Iris pigment epithelial cell (primary cell): ENCODE results near the gene APOBEC3H.

Experiments
- DNase-seq: peaks from one replicate; pipeline ENCODE4 v3.0.0-alpha.2; 2011; ENCODE audit warnings: low read depth

APOBEC3H gene

DNA sequence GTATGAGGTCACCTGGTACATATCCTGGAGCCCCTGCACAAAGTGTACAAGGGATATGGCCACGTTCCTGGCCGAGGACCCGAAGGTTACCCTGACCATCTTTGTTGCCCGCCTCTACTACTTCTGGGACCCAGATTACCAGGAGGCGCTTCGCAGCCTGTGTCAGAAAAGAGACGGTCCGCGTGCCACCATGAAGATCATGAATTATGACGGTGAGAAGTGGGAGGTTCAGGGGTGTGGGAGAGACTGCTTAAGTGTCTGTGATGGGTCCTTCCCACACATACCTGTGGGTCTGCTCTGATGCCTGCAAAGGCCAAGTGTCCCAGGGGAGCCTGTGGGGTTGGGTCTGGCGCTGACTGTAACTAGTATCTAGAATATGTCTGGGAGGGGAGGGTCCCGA lies 16.0 kb upstream of the APOBEC3H start:
- no peak for DNase-seq

- DNase-seq: no peak
Measured at GRCh38 chr22:39081598-39081997, 15.4 kb upstream of the APOBEC3H start.

DNA sequence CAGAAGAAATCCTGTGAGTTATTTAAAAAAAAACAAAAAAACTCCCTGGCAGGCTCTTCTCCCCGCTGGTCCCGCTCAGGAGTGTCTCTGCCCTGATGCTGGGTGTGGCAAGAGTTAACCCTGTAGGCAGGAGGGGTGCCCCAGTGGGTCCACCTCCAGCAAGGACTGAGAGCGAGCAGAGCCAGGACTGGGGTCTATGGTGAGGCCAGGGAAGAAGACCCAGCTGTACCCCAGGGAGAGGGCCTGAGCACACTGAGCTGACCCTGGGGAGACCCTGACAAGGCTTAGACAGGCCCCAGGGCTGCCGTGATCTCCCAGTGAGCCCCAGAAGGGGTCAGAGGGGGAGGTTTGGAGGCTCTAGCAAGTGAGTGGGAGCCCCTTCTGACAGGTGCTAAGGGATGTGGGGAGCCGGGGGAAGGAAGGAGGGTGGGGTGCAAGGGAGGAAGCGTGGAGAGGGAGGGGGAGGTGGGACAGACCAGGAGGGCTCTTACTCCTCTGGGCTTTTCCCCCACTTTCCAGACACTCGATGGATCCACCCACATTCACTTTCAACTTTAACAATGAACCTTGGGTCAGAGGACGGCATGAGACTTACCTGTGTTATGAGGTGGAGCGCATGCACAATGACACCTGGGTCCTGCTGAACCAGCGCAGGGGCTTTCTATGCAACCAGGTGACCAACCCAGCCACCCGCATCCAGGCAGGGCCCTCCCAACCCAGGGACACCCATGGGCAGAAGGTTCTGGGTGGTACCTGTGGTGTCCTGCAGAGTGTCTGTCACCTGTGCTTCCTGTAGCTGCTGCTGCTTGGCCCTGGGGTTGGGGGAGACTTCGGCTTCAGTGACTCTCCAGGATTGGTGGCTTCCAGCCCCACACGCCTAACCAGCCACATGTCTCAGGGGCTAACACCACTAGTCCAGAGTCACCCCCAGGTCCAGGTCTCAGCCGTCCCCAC lies 13.6 kb upstream of the APOBEC3H start:
- no peak for DNase-seq

DNA sequence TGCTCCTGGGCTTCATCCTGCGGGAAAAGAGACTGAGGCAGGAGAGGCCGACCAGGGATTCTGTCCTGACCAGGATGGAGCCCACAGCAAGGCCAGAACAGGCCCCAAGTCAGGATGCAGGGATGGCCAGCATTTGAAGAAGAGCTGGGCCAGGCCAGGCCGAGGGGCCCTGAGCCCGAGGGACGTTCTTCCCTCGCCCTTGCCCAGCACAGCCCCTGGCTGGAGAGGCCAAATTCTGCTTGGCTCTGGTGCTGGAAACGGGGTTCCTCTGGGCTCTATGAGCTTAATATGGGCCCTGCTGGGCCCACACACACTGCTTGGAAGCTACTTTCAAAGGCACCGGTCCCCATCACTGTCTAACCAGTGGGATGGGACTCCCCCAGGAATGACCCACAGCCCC lies 12.4 kb upstream of the APOBEC3H start:
- no peak for DNase-seq

GRCh38 chr22:39087098-39087497 lies 9.9 kb upstream of the APOBEC3H start:
- DNase-seq: no peak

GRCh38 chr22:39087881-39088684 lies 9.0 kb upstream of the APOBEC3H start:
- no peak for DNase-seq

GRCh38 chr22:39088685-39089032 lies 8.4 kb upstream of the APOBEC3H start:
- DNase-seq: no peak

DNA sequence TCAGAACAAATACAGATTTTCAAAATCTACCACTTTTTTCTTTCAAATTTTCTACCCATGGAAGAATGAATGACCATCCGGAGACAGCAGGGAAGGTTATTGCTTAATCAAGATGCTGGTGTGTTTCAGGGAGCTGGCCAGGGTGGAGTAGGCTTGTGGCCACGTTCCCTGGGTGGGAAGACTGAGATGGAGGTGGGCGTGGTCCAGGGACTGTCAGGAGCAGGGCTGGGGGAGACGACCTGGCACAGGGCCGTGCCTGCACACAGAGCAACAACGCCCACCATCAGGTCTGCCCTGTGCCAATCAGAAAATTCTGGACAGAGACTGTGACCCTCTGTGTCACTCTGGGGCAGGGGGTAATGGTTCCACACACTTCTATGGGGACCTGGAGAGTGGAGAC lies 7.1 kb upstream of the APOBEC3H start:
- no peak for DNase-seq

DNA sequence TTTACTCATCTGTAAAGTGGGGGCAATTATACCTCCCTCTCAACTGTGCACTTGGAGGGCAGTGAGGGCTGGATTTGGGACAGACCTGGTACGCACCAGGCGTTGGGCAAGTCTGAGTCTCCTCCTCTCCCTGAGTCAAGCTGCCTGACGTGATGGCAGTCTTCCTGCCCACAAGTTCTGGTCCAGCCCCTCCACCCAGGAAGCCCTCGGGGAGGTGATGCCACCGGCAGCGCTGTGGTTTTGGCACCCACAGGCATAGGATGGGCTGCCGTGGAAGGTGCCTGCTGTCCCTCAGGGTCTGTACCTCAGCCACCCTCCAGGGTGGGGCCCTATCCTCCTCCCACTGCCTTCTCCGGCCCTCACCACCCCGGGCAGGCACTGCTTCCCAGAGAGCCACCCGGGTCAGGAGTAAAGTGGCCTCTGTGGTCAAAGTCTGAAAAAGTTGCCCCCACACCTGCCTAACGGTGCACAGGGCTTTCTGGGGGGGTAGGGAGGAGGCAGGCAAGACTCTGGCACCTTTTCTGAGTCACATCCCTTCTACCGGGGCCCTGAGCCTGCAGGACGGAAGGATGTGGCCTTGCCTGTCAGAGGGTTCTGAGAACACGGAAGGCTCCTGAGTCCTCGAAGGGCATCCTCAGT lies 6.5 kb upstream of the APOBEC3H start:
- DNase-seq: no peak

DNA sequence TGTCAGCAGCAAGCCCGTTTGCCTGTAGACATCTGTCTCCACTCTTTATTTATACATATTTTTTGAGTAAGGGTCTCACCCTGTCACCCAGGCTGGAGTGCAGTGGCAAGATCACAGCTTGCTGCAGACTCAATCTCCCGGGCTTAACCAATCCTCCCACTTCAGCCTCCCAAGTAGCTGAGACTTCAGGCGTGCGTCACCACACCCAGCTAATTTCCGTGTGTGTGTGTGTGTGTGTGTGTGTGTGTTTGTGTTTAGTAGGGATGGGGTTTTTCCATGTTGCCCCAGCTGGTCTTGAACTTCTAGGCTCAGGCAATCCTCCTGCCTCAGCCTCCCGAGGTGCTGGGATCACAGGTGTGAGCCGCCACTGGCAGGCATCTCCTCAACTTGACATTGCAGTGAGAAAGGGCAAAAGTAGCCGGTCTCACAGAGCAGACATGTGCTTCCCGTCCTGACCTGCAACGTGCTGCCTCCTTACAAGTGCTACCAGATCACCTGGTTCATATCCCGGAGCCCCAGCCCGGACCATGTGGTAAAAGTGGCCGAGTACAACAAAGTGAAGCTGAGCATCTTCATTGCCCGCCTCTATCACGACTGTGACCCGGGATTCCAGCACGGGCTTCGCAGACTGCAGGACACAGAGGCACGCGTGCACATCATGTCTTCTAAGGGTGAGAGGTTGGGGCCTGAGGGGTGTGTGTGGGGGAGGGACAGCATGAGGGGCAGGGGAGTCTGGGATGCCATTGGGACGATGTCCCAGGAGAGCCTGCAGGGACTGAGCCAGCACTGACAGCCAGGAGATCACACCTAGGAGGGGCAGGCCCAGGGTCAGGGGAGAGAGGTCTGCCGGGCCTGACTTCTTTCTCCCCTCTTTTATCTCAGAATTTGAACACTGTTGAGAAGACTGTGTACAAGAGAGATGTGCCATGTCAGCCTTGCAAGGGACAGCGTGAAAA lies 5.6 kb upstream of the APOBEC3H start:
- DNase-seq: no peak

GRCh38 chr22:39092111-39092862 lies 4.8 kb upstream of the APOBEC3H start:
- no peak for DNase-seq

- no peak for DNase-seq
Measured at GRCh38 chr22:39094717-39095389, 2.2 kb upstream of the APOBEC3H start.

- DNase-seq: no peak
Measured at GRCh38 chr22:39095971-39096370, 1.1 kb upstream of the APOBEC3H start.

- no peak for DNase-seq
Measured at GRCh38 chr22:39098026-39098425, 982 bp downstream of the APOBEC3H start.

DNA sequence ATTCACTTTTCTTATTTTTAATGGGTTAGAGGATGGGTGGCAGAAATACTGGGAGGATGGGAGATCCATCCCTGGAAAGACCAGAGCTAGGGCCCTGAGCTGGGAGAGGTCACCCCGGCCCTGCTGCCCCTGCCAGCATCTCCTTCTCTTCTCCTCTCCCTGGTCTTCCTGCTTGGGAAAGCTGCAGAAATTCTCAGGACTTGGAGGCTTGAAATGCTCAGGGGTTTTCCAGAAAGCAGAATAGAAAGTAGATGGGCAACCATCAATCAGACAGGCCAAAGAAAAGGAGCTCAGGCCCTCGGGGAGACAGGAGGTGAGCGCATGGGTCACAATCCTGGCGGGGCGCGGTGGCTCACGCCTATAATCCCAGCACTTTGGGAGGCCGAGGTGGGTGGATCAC lies 1.5 kb downstream of the APOBEC3H start:
- no peak for DNase-seq

DNA sequence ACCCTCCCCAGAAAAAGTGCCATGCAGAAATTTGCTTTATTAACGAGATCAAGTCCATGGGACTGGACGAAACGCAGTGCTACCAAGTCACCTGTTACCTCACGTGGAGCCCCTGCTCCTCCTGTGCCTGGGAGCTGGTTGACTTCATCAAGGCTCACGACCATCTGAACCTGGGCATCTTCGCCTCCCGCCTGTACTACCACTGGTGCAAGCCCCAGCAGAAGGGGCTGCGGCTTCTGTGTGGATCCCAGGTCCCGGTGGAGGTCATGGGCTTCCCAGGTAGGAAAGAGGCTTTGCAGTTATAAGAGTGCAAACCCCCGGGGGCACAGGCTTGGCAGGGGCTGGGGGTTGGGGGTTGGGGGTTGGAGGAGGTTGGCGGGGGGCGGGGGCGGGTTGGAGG lies 4.2 kb downstream of the APOBEC3H start:
- no peak for DNase-seq

DNA sequence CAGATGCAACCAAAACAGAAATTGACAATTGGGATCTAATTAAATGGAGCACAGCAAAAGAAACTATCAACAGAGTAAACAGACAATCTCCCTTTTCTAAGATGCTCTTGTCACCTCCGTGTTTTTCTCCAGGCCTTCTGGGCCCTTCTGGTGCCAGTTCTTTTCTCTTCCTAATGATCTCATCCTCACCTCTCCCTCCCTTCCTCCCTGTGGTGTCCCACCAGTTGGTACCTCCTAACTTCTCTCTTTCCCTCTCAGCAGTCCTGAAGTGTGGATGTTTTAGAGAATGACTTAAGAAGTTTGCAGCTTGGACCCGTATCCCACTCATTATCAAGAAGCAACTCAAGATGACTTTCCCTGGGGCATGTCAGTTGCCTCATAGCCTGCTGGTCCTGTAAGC lies 6.4 kb downstream of the APOBEC3H start:
- DNase-seq: no peak

DNA sequence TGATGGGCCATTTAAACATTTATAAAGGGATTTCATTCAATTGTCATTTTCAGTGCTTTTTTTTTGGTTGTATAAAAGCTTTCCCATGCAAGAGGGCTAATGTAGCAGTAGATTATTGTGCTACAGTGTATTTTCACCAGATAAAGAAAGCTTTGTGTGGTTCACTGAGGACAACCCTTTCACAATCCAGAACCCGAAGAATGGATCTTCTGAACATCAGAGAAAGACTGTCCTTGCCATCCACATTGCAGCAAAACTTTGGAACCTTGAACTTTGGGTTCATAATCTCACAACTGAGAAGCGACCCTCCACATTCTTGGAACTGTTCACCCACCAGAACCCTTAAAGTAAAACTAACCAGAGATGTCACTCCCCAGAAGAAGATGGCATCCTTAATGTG lies 9.3 kb downstream of the APOBEC3H start:
- DNase-seq: no peak

DNA sequence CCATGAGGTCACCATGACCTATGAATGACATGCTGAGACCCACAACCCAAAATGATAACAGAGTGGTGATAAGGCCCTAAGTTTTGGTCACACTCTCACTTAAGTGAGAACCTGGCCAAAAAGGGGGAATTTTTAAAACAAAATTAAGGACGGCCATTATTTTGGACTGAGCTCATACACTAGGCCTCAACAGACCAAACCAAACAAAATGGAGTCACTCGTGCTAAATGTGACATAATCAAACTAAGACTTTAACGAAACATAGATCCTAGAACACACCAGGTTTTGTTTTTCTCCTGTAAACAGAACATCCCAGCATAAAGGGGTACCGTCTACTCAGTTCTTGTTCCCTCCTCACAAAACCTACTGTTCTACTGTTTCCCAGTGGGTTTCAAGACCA lies 11.4 kb downstream of the APOBEC3H start:
- DNase-seq: no peak

- DNase-seq: no peak
Measured at GRCh38 chr22:39109361-39109760, 12.3 kb downstream of the APOBEC3H start.
